Measurements from ENCODE around the gene FCHSD2.
A peak's percentile ranks its signal among the peaks of the same experiment; 100 is the strongest.
"Not testable (repeated sequence)": the region's sequence is repeated elsewhere in the genome, so short reads cannot be mapped to it uniquely, and the experiment has no call there.

FCHSD2 gene

DNA sequence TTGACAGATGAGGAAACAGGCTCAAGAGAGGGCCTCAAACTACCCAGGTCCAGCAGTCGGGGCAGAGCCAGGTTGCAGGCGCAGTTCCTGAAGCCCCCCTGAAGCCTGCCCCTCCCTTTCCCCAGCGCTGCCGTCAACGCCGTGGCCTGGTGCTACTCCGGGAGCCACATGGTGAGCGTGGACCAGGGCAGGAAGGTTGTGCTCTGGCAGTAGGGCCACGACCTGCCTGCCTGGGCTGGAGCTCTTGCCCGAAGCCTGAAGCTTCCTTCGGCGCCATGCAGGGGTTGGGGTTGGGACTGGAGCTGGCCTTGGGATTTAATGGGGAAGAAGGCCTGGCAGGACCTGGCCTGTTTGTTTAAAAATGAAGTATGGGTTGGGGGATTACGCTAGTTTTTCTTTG, 312.9 kb downstream of the FCHSD2 start:
- DNase-seq: no peak

DNA sequence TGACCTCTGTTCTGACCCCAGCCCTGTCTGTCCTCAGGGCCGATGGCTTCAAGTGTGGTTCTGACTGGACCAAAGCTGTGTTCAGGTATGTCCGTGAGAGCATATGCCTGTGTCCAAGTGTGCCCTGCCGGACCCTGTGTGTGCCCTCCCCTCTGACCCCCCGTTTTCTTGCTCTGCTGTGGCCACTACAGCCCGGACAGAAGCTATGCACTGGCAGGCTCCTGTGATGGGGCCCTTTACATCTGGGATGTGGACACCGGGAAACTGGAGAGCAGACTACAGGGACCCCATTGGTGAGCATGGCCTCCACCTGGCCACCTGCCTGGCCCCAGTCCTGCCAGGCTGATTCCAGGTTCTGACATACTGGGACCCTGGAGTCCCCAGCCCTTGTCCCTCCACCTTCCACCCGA, 313.4 kb downstream of the FCHSD2 start:
- no peak for DNase-seq

DNA sequence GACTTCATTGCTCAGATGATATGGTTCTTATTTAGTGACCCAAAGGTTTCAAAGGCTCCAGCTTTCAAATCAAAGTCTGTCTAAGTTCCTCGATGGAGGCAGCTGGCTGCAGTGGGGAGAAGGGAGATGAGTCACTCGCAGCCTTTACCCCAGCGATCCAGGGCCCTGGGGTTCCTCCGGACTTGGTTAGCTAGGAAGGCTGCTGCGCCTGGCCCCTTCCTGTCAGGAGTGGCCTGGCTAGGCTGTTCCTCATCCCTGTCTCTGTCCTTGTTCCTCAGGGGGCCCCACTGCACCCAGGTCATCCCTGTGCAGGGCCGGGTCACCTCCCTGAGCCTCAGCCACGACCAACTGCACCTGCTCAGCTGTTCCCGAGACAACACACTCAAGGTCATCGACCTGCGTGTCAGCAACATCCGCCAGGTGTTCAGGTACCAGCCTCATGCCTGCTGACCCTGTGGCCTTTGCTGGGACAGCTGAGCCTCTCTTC, 314.0 kb downstream of the FCHSD2 start:
- no peak for DNase-seq

DNA sequence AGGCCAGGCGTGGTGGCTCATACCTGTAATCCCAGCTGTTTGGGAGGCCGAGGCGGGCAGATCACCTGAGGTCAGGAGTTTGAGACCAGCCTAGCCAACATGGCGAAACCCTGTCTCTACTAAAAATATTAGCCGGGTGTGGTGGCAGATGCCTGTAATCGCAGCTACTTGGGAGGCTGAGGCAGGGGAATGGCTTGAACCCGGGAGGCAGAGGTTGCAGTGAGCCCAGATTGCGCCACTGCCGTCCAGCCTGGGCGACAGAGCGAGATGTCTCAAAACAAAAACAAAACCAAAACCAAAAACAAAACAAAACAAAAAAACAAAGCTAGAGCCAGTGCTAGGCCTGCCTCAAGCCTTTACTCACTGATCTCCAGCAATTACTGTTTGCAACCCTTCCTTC, 314.5 kb downstream of the FCHSD2 start:
- DNase-seq: not testable (repeated sequence)

DNA sequence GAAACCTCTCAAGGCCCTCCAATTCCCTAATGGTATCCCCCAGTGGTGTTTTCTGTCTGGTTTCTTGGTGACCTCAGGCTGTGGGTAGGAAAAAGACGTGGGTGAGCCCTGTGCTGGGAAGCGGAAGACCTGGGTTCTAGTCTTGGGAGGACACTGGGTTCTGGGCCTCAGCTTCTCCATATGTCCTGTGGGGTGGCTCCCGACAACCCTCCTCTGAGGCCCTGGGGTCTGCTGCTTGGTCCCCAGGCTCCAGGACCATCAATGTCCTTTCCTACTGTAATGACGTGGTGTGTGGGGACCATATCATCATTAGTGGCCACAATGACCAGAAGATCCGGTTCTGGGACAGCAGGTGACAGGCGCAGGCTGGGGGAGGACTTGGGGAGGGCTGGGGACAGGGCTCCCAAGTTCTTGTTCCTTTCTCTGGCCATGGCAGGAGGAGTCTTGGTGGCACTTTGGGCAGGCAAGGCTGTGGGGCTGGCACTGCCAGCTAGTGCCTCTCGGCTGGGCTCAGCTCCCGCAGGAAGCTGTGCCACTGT, 315.1 kb downstream of the FCHSD2 start:
- no peak for DNase-seq

DNA sequence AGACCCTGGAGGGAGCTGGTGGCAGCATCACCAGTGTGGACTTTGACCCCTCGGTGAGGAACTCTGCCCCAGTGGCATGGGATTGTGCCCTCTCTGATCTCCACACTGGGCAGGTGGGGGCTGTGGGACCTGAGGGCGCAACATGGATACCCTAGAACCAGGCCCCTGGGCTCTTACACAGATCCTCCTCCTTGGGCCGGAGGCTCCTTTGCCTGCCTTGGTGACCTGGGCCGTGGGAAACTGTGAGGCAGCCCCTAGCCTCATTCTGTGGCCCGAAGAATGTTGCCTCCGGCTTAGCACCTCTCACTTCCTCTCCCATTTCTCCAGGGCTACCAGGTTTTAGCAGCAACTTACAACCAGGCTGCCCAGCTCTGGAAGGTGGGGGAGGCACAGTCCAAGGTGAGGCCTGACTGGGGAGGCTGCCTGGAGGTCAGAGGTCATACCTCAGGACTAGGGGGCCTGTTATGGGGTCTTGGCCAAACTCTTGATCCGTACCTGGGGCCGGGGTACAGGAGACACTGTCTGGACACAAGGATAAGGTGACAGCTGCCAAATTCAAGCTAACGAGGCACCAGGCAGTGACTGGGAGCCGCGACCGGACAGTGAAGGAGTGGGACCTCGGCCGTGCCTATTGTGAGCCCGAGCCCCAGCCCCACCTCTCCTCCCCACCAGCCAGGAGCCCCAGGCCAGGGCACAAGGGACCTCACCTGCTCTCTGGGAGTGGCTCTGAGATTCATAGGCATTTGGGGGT, 315.8 kb downstream of the FCHSD2 start:
- DNase-seq: no peak

DNA sequence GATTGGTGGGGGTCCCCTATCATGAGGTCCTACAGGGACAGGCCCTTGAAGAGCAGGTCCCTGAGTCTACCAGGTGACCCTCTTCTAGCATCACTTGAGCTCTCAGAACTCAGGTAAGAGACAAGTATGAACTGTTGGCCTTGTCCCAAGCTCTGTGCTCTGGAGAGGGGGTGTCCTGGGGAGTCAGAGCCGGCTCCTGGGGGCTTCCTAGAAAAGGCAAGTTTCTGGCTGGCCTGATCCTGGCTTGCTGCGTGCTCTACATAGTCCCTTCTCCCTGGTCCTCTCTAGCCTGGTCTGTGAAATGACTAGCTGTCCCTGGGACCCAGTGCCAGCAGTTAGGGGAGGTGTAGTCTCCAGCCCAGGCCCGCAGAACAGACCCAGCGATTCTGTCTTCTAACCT, 316.5 kb downstream of the FCHSD2 start:
- DNase-seq: no peak

DNA sequence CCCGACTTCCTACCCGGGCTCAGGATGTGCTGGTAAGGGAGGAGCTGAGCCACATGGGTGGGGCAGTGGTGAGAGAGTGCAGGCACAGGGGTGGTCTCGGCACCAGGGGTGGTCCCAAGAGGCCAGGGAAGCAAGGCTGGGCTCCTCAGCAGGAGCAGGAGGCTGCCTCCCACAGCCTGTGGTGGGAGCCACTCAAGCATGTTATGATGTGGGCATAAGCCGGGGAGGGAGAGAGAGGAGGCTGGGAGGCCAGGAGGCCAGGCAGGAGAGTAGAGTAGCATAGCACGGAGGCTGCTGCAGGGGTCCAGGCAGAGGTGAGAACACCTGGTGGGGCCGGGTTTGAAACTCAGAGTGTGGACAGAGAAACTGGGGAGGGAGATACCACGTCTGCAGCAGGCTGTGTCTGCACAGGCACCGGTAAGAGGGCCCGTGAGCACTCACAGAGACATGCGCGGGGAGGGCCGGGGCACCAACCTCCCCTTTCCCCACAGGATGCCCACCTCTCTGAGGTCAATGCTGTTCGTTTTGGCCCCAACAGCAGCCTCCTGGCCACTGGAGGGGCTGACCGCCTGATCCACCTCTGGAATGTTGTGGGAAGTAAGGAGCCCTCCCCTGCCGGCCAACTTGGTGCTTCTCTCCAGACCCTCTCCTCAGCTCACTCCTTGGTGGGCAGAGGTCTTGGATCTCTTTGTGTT, 317.2 kb downstream of the FCHSD2 start:
- DNase-seq: no peak

DNA sequence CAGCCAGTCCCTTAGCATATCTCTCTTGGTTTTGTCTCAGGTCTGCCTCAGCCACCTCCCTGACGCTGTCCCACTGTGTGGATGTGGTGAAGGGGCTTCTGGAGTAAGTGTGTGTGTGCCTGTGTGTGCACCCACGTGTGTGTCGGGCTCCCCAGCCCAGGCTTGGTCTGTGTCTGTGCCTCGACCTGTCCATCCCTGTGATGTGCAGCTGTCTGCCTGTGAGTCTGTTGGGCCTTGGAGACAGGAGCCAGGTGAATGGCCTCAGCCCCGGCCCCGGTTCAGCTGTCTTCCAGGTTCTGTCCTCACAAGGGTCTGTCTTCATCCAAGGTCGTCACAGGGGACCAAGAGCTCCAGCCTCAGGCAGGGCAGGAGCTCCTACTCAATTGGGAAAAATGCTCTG, 318.1 kb downstream of the FCHSD2 start:
- DNase-seq: no peak

DNA sequence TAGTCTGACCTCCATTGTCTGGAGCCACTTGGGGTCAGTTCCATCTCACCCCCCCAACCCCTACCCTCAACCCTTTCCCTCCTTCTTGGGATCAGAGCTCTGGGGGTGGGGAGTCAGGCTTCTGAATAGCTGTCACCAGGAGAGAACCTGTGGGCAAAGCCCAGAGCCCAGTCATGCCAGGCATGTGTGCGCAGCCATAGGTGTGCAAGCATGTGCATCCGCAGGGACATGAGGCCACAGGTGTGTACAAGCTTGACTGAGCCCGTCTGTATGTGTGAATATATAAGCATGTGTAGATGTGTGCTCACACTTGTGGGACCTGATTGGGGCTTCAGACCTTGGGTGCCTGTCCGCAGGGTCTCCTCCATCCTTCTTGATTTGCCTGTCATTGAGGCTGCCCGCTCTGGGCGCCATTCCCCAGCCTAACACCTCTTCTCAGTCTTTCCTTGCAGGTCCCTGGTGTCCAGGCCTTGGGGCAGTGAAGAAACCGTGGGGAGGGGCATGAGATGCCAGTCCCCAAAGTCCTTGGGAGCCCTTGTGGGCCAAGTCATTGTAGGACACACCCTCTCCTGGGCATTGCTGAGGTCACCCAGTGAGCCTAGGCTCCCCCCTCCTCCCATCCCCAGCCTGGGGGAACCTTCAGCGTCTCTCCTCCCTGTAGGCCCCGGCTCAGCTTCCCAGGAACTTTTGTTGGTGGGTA, 318.9 kb downstream of the FCHSD2 start:
- DNase-seq: no peak

DNA sequence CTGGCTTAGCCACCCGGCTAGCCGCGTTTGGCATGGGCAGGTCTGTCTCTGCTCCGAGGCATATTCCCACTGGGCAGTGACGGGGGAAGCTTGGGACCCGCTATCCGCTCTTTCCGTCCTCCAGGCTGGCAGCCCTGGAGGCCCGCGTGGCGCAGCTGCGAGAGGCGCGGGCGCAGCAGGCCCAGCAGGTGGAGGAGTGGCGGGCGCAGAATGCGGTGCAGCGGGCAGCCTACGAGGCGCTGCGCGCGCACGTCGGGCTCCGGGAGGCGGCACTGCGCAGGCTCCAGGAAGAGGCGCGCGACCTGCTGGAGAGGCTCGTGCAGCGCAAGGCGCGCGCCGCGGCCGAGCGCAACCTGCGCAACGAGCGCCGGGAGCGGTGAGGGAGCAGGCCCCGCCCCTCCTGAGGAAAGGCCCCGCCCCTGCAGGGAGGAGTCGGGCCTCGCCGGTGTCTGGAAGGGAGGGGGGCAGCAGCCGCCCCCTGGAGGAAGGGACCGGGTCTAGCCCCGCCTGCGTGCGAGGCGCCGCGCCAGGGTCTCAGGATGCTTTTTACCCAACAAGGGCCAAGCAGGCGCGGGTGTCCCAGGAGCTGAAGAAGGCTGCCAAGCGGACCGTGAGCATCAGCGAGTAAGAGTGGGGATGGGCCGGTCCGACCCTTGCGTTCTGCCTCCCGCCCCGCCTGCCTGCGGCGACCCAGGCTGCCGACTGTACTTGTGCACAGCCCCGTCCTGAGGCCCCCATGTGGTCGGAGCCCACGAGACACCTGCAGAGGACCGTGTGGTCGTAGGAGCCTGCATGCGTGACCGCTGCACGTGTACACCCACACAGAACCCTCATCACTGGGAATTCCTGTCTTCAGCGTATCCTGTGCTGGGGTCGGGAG, 320.0 kb downstream of the FCHSD2 start:
- DNase-seq: peak; percentile 93

DNA sequence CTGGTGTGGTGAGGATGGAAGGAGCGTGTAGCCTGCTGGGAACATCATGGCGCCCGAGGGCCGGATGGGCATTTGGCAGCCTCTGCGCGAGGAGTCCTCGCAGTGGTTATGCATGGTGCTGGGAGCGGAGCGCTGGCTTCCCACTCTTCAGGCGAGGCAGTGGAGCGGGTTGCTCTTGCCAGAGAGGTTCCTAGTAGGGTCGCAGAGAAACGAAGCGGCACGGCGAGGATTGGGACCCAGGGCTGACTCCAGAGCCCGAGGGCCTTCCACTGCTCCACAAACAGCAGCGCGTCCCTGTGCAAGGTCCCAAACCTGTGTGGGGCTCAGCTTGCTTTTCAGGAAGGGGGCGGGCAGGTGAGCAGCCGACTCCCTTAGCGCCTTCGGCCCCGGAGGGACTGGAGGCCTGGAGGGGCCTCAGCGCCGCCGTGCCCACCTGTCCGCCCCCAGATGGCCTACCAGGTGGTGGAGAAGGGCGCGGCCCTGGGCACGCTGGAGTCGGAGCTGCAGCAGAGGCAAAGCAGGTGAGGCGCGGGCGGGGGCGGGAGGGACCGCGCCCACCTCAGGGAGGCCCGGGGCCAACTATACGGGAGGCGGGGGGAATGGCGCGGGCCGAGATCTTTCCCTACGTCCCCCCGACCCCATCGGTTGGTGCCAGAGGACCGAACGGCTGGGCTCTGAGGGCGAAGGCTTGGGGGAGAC, 320.7 kb downstream of the FCHSD2 start:
- peak; percentile 87 for DNase-seq

DNA sequence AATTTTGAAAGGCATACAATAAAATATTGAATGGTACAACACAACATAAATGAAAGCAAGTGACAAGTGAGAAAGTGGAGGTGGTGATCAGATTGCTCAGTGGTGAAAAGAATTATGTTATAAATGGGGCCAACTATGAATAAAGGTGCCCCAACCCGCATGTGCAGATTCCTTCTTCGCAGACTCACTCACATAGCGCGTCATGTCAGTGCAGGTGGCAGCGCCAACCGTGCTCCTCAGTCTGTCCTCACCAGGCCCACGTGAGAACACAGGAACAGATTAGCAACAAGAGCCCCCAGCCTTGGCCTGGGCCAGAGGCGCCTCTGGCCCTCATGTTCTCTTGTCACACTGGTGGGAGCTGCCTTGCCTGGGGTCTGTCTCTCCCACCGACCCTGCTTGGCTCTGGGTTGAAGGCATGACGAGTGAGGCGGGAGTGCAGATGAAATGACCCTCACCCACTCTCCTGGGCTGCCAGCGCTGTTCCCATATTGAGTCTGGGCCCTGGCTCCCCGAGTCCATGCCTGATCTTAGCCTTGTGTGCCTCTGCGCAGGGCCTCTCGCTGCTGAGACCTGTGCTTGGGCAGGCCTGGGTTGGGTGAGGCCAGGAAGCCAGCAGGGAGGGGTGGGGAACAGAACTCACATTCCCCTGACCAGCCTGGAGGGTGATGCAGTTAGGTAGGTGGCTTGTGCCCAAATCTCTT, 321.5 kb downstream of the FCHSD2 start:
- no peak for DNase-seq

DNA sequence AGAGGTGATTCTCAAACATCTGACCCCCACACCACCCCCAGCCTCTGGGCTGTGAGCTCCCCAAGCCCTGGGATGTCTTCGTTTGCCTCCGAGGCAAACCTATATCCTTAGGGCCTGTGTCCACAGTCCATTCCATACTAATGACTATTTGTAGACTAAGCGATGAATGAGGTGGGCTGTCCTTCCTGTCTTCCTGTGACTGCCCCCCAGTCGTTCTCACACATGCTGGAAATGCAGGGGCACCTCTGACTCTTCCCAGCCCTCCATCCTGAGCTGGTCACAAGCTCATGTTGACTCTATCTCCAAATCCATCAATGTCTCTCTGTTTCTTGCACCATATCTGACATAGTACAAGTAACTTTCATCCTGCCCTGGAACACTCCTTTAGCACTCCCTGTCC, 323.1 kb downstream of the FCHSD2 start:
- no peak for DNase-seq

DNA sequence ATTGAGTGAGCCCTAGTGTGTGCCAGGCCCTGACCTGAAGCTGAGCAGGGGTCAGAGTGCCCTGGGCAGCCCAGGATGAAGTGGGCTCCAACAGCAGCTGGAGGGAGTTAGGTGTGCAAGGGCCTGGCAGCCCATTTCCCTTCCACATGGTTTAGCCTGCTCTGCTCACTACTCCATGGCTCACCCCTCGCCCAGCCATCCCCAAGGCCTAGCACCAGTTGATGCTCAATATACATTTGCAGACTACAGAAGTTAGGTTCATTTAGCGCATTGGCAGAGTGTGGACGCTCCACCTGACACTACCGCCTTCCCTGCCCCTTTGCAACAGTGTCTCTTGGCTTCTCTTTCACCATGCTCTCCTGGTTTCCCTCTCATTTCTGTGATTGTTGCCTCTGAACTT, 324.2 kb downstream of the FCHSD2 start:
- DNase-seq: no peak

DNA sequence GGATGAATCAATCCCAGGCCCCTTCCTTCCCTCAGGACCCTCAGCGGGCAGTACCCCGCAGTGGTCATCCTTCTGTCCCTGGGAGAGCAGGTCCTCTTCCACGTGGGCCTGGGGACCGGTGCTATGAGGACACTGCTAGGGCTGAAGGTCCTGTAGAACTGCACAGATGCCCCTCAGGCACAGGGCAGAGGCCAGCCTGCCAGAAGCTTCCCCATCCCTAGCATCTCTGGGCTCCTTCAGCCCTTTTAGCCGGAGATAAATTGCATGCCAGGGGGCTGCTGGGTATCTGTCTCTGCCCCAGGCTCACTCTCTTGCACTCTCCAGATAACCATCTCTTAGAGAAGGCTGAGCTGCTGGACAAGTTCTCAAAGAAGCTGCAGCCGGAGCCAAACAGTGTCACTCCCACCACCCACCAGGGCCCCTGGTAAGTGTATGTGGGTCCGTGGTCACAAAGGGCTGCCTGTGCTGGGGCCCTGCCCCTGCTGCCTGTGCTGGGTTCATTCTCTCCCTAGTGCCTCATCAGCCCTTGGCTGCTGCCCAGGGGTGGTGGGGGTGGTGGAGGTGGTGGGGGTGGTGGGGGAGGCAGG, 325.6 kb downstream of the FCHSD2 start:
- no peak for DNase-seq

DNA sequence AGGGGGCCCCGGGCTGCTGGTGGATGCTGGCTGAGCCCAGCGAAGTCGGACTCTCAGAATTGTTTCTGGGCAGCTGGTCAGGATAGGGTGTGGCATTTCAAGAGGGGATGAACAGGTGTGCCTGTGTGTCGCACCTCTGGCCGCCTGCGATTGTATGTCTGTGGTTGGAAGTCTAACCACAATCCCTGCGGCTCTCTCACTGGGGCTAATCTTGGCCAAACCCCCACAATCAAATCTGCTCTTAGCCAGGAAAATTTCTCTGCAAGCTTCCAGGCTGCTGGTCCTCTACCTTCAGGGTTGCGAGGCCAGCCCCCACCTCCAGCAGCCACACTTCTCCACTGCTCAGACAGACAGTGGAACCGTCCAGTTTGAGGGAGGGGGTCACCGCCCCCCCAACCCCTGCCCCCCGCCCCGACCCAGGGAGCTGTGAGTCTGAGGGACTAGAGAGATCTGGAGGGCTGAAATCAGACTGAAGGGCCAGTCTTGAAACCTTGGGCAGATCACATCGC, 327.0 kb downstream of the FCHSD2 start:
- no peak for DNase-seq

DNA sequence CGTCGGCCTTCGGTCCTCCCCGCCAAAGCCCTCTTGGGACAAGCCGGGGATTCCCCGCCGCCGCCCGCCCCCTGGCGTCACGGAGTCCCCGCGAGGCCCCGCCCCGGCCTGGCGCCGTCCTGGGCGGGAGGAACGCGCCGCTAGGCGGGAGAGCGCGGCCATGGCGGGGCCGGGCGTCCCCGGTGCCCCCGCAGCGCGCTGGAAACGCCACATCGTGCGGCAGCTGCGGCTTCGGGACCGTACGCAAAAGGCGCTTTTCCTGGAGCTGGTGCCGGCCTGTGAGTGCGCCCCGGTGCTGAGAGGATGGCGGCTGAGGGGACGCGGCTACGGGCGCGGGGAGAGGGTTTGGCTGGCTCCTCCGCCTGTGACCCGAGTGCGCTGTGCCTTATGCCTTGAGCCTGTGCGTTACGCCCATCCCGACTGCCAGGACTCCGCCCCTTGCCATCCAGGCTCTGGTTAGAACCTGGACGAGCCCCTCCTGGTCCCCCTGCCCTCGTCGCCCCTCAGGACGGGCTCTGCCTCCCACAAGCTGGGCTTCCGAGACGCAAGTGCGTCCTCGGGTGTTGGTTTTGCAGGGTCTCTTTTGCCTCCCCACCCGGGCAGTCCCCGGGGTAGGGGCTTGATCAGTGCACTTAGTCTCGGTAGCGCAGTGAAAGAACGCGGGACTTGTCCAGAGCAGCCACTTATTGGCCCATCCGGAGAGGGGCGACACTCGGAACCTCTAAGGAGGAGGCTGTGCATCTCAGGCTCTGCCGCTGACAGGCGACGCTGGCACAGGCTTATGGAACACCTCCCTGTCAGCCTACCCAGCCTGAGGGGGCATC, 327.6 kb downstream of the FCHSD2 start, which contains the start of gene ATG16L2:
ATG16L2 (plus strand) TSS at position 126 of the 824 bp plus-strand sequence; CDS start at position 161, 35 bp downstream.
- peak; percentile 81 for DNase-seq

DNA sequence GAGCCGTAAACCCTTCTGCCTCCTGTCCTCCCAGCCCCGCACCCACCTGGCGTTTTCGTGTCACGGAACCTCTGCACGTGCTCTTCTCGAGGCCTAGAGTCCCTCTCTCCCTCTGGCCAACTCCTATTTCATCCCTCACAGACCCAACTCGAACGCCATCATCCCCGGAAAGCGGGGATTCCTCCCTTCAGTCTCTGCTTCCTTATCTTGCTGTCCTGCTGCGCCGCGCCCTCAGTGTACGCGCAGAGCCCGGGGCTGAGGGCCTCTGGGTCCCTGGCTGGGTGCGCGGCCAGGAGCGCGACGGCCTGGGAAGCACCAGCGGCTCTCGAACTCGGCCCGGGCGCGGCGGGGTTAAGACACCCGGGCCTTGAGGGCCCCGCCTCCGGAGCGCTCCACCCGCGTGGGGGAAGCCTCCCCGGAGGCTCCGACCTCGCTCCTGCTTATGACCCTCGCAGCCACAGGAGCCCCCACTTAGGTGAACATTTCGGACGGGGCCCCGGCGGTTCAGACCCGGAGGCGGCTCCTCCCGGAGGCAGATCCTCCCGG, 328.3 kb downstream of the FCHSD2 start:
- peak; percentile 81 for DNase-seq

Data from NCI-H2171 treated with DMSO at 0.1 percent for 48 hours (cell line).